ENCODE data around the gene CALY.

DNA sequence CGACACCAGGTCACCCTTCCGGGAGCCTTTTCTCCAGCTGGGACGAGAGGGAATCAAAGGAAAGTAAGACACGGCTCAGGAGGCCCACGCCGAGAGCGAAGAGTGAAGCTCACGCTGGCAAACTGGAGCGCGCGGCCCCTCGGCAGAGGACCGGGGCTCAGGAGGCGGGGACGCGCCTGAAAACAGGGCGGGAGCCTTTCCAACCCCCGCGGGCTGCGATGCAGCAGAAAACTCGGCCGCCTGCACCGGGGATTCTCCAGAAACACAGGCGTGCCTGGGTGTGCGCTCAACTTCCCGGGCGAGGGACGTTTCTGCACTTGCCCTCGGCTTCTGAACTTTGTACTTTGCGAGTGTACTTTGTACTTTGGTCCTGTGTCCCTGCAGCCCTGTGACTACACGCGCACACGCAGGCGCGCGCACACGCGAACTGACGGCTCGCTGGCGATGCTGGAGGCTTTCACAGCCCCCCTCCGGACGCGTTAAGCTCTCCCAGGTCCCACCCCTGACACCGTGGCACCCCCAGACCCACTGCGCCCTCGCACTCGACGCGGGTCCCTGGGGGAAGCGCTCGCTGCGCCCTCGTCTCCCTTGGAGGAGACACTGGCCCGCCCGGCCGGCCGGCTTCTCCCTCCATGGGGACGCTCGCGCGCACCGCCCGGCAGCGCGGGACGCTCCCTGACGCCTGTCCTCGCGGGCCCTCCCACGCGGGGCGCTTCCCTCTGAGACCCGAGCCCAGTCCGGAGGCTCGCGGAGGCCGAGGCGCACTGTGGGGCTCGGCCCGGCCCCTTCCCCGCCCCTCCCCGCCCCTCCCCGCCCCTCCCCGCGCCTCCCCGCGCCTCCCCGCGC is 41.8 kb upstream of the CALY start:
- TF ChIP-seq, protein P1, sequence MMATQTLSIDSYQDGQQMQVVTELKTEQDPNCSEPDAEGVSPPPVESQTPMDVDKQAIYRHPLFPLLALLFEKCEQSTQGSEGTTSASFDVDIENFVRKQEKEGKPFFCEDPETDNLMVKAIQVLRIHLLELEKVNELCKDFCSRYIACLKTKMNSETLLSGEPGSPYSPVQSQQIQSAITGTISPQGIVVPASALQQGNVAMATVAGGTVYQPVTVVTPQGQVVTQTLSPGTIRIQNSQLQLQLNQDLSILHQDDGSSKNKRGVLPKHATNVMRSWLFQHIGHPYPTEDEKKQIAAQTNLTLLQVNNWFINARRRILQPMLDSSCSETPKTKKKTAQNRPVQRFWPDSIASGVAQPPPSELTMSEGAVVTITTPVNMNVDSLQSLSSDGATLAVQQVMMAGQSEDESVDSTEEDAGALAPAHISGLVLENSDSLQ (IDR thresholded peaks at IDR 0.05) = no peak
- TF ChIP-seq ZNF384 (IDR thresholded peaks at IDR 0.05) (no peak), BHLHE40 (IDR thresholded peaks at IDR 0.05; ENCODE audit: borderline replicate concordance) (no peak), TARDBP (IDR thresholded peaks at IDR 0.05) (no peak), CTBP1 (IDR thresholded peaks at IDR 0.05; ENCODE audit: borderline replicate concordance) (no peak), SUZ12 (IDR thresholded peaks at IDR 0.05) (no peak), FOXK2 (IDR thresholded peaks at IDR 0.05) (no peak)
